Uterus (tissue), 2 donors: Measurements from ENCODE around the gene SYT11.

Experiments used
- POLR2A ChIP-seq, 2 donors: fragments of 450-650 bp; IDR thresholded peaks; one replicate each; pipeline ENCODE4 v1.6.1; 2016; ENCODE audit warnings: antibody characterized with exemption in 2 of 2, mild to moderate bottlenecking in 1 of 2, moderate library complexity in 1 of 2
- TF ChIP-seq, protein P1 (sequence below), 4 experiments: fragments of 200-600 bp in 2 of 4; fragments of 450-650 bp in 2 of 4; sonication (generic) in 2 of 4; IDR thresholded peaks; one replicate each; pipeline ENCODE4 v1.5.1; 2016 to 2019; ENCODE audit warnings: antibody characterized with exemption in 4 of 4, mild to moderate bottlenecking in 2 of 4, moderate library complexity in 1 of 4

DNA sequence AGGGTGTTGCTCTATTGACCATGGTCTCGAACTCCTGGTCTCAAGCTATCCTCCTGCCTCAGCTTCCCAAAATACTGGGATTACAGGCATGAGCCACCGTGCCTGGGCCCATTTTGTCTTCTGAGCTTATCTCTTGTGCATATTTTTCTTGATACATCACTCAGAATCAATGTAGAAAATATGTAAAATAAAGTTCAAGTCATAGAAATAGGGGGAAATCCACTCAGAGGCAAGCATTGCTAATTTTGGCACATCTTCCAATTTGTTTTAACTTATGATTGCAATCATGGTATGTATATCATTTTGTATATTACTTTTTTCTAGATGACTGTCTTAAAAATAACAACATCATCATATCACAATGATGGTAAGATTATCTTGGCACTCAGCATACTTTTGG is 30.2 kb downstream of the SYT11 start:
- TF ChIP-seq POLR2A (IDR thresholded peaks at IDR 0.05), result no peak
- TF ChIP-seq, protein P1, sequence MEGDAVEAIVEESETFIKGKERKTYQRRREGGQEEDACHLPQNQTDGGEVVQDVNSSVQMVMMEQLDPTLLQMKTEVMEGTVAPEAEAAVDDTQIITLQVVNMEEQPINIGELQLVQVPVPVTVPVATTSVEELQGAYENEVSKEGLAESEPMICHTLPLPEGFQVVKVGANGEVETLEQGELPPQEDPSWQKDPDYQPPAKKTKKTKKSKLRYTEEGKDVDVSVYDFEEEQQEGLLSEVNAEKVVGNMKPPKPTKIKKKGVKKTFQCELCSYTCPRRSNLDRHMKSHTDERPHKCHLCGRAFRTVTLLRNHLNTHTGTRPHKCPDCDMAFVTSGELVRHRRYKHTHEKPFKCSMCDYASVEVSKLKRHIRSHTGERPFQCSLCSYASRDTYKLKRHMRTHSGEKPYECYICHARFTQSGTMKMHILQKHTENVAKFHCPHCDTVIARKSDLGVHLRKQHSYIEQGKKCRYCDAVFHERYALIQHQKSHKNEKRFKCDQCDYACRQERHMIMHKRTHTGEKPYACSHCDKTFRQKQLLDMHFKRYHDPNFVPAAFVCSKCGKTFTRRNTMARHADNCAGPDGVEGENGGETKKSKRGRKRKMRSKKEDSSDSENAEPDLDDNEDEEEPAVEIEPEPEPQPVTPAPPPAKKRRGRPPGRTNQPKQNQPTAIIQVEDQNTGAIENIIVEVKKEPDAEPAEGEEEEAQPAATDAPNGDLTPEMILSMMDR (IDR thresholded peaks at IDR 0.05), result no peak
